Lower lobe of right lung (tissue), 2 donors: ENCODE data around the gene FAM234A. TPM values are rescaled to one million over a fixed set of nuclear protein-coding genes. Genes with fewer than 3 reads are reported as not detected.
"Not testable (repeated sequence)": the region's sequence is repeated elsewhere in the genome, so short reads cannot be mapped to it uniquely, and the experiment has no call there.

Experiments used
- ATAC-seq, 2 donors: fragments of 200-7000 bp; cut with Tn5 transposase; one replicate each; pipeline ENCODE4 v1.9.1; 2020 to 2022; ENCODE audit warnings: mild to moderate bottlenecking in 2 of 2, moderate library complexity in 2 of 2
- DNase-seq: peaks from one replicate; pipeline ENCODE4 v3.0.0-alpha.2; 2020
- H3K27ac ChIP-seq: fragments of 200-600 bp; one replicate; pipeline ENCODE4 v1.8.0; 2022
- H3K27me3 ChIP-seq: fragments of 200-600 bp; one replicate; pipeline ENCODE4 v1.8.0; 2022; ENCODE audit warnings: low read depth
- H3K36me3 ChIP-seq: fragments of 200-600 bp; one replicate; pipeline ENCODE4 v1.8.0; 2022; ENCODE audit warnings: mild to moderate bottlenecking
- H3K4me1 ChIP-seq: fragments of 200-600 bp; one replicate; pipeline ENCODE4 v1.8.0; 2022
- H3K4me3 ChIP-seq: fragments of 200-600 bp; one replicate; pipeline ENCODE4 v1.8.0; 2022; ENCODE audit warnings: mild to moderate bottlenecking
- H3K9me3 ChIP-seq: fragments of 200-600 bp; one replicate; pipeline ENCODE4 v1.8.0; 2022
- CTCF ChIP-seq: fragments of 200-600 bp; IDR thresholded peaks from one replicate; pipeline ENCODE4 v1.8.0; 2022; ENCODE audit warnings: antibody characterized with exemption, mild to moderate bottlenecking
- intact Hi-C: fragments of 100-400 bp; cut with DNase I; formaldehyde crosslinking; loops from one replicate; pipeline ENCODE4 v1.11.0; 2022
- total RNA-seq: library from RNA; stranded (reverse); fragmentation: NEBNext Ultra II Directional; extraction: Animal tissue kit (Norgen Biotek cat#: 25700); gene quantifications from one replicate; pipeline ENCODE4 v1.2.1, GENCODE V29; 2021
- donor health status: DM: no; HTN: yes; CAD: no; lungs with severe emphysema.

The FAM234A gene
- total RNA-seq, 1 donor from 2014 or later, result 51.7 TPM

- no peaks in the 10 kb centered on the region for H3K9me3 ChIP-seq
- DNase-seq (no peak), ATAC-seq (no peak)
- no peak overlapping the region for H3K4me3 ChIP-seq
- TF ChIP-seq CTCF, result no peak
- no peaks in the 10 kb centered on the region for H3K27me3 ChIP-seq
- no peaks in the 10 kb centered on the region for H3K4me1 ChIP-seq
- no peak overlapping the region for H3K27ac ChIP-seq
- intact Hi-C loops, result no loop called here
- H3K36me3 ChIP-seq, result peaks cover 39% of the 10 kb centered on the region
These were observed 31.9 kb downstream of the FAM234A start for GRCh38 chr16:266258-267164.

GRCh38 chr16:267562-267961 is 32.9 kb downstream of the FAM234A start:
- H3K4me1 ChIP-seq, H3K9me3 ChIP-seq, H3K27ac ChIP-seq, DNase-seq, H3K27me3 ChIP-seq, H3K4me3 ChIP-seq, intact Hi-C loops, ATAC-seq: not testable (repeated sequence)
- peaks cover 29% of the 10 kb centered on the region for H3K36me3 ChIP-seq

GRCh38 chr16:268141-269053 is 33.8 kb downstream of the FAM234A start:
- no peaks in the 10 kb centered on the region for H3K9me3 ChIP-seq
- DNase-seq (no peak), ATAC-seq (no peak)
- TF ChIP-seq CTCF, result no peak
- H3K27ac ChIP-seq, result no peak overlapping the region
- peaks cover 21% of the 10 kb centered on the region for H3K36me3 ChIP-seq
- H3K4me1 ChIP-seq, result no peaks in the 10 kb centered on the region
- H3K27me3 ChIP-seq, result peaks cover 2% of the 10 kb centered on the region
- no peak overlapping the region for H3K4me3 ChIP-seq
- intact Hi-C loops, result no loop called here

GRCh38 chr16:269061-269796 is 34.6 kb downstream of the FAM234A start:
- no peak overlapping the region for H3K4me3 ChIP-seq
- intact Hi-C loops, result no loop called here
- DNase-seq, result no peak

More at GRCh38 chr16:269061-269796, 34.6 kb downstream of the FAM234A start:
- Histone ChIP-seq H3K27me3 (peaks cover 11% of the 10 kb centered on the region), H3K36me3 (peaks cover 13% of the 10 kb centered on the region), H3K9me3 (no peaks in the 10 kb centered on the region), H3K27ac (no peak overlapping the region), H3K4me1 (no peaks in the 10 kb centered on the region)
- no peak for ATAC-seq
- no peak for TF ChIP-seq CTCF
